KBM-7 (cell line): ENCODE data around the gene PARM1.
"Not testable (repeated sequence)": the region's sequence is repeated elsewhere in the genome, so short reads cannot be mapped to it uniquely, and the experiment has no call there.

ENCODE experiments used
- DNase-seq: peaks from one replicate; pipeline ENCODE4 v3.0.0-alpha.2; 2015
- in situ Hi-C: fragments of 300-500 bp; cut with MboI; formaldehyde crosslinking; loops from 2 replicates; pipeline ENCODE4 v1.14.3; 2020; ENCODE audit warnings: low sequenced_read_pairs, low pct_unique_long_range_greater_than_20kb, mixed read lengths

The PARM1 gene

GRCh38 chr4:74975082-74975481 is 42.2 kb downstream of the PARM1 start:
- in situ Hi-C loops = no loop called here
- no peak for DNase-seq

DNA sequence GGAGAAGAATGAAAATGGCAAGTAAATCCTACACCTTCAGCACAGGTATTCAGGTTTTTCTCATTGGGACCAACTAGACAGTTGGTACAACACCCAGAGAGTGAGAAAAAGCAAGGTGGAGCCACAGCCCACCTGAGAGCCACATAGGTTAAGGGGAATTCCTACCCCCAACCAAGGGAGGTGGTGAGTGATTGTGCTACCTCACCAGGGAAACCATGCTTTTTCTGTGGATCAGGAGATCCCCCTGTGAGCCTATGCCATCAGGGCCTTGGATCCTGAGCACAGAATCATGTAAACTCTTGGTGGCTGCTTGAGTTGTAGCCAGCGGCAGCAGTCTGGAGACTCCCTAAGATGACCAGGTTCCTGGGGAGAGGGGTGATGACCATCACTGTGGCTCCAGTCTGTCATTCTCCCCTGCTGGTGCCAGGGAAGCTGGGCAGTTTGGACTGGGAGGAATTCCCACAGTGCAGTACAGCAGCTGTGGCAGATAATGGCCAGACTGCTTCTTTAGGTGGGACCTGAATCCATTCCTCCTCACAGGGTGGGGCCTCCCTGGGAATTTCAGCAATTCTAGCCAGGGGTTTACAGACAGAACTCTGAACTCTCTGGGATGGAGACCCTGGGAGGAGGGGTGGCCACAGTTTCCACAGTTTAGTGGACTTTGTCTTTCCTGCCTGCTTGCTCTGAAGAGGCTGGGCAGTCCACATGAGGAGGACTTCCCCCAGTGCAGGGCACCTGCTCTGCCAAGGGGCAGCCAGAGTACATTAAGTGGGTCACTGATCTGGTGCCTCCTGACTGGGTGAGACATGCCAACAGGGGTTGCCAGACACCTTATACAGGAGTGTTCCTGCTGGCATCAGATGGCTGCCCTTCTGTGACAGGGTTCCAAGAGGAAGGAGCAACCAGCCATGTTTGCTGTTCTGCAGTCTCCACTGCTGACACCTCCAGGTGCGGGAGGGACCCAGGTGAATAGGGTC is 43.2 kb downstream of the PARM1 start:
- in situ Hi-C loops = no loop called here
- DNase-seq = no peak

DNA sequence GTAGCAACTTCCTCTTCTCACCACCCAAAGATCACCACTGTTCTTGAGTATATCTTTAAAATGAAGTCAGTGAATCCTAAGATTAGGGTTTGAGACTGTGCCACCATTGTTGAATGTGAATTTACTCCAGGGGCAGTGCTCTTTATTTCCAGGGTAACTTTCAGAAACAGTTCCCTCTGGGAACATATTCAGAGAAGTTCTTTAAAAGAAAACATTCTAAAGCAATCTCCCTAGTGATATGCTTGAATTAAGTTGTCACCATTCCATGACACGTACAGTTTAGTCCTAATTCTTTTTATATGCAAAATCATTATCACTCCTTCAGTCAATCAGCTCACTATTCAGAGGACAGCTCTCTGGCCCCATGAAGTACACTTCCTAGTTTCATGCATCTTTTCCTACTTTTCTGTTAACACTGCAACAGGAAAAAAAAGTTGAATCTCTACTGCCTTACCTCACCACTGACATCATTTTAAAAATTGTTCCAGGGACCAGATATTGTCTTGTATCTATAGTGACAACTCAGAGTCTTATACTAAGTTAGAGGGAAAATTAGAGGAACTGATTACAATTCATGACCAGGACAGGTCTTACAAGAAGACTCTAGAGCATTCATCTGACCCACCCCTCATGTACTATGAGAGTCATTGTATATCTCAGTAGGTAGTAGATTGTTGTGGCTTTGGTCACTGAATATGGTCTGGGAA is 49.8 kb downstream of the PARM1 start:
- DNase-seq = no peak
- in situ Hi-C loops = no loop called here

GRCh38 chr4:74983253-74983635 is 50.3 kb downstream of the PARM1 start:
- DNase-seq = no peak
- in situ Hi-C loops = no loop called here

GRCh38 chr4:74990276-74990875 is 57.5 kb downstream of the PARM1 start:
- no peak for DNase-seq
- in situ Hi-C loops = no loop called here

DNA sequence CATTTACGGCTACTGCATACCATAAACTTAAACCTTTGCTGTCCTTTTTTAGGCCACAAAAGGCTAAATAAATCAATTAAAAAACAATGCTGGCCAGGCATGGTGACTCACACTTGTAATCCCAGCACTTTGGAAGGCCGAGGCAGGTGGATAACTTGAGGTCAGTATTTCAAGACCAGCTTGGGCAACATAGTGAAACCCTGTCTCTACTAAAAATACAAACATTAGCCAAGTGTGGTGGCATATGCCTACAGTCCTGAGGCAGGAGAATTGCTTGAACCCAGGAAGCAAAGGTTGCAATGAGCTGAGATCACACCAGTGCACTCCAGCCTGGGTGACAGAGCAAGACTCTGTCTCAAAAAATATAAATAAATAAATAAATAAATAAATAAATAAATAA is 61.5 kb downstream of the PARM1 start:
- in situ Hi-C loops, DNase-seq: not testable (repeated sequence)

DNA sequence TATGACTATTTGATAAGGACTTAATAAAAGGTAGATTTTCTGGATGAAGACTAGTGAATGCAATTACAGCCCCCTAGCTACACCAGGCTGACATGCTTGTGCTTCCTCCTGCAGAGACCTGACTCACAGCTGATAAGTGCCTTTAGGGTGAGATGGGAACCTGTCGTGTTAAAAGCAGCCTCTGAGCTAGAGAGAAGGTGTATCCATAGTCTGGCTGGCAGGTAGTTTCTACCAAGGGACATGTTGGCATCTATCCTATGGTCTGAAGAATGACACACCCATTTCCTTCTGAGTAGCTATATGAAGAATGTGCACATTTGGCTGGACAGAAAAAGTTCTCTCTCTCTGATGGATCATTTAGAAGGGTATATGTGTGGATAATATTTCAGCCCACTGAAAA is 64.1 kb downstream of the PARM1 start:
- DNase-seq = no peak
- in situ Hi-C loops = no loop called here

DNA sequence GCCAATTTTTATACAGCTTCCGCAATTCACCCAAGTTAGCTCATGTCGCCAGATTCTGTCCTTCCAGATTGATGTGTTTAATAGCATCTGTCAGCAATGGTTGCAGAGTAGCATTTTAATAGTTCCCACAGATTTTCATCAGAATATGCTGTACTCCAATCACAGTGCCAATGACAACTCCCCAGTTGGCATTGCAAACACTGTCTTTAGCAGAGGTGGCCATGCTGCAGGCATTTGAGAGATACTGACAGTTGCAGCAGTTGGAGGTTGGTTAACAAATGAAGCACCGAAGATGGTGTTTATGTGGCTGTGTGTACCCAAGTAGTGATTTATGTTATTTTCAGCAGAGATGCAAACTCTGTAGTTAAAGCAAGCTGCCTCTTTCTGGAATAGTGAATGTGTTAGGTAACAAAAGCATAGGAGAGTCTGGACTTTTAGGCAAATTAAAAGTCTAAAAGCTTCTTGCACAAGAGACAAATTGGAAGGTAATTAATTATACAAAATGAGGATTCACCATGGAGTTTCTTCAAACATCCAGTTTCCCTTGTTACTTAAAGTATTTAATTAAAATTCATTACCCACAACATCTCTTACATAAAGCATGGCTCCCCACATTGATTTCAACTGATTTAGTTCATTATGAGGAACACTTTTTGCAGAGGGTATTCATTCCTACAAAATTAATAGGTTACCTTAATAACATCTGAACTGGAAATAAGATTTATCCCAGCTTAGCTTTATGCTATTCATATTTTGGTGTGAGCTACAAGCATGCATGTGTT is 65.2 kb downstream of the PARM1 start:
- DNase-seq = no peak
- in situ Hi-C loops = no loop called here

GRCh38 chr4:74999714-75000309 is 66.9 kb downstream of the PARM1 start:
- in situ Hi-C loops = no loop called here

GRCh38 chr4:75001871-75002270 is 69.0 kb downstream of the PARM1 start:
- in situ Hi-C loops = no loop called here
- no peak for DNase-seq

More at GRCh38 chr4:74999714-75000309, 66.9 kb downstream of the PARM1 start:
- DNase-seq = no peak

GRCh38 chr4:75002381-75002780 is 69.5 kb downstream of the PARM1 start:
- in situ Hi-C loops = no loop called here
- DNase-seq = no peak

GRCh38 chr4:75003979-75004378 is 71.1 kb downstream of the PARM1 start:
- no peak for DNase-seq
- in situ Hi-C loops = no loop called here

GRCh38 chr4:75004755-75005668 is 72.1 kb downstream of the PARM1 start:
- no peak for DNase-seq
- in situ Hi-C loops = no loop called here

GRCh38 chr4:75005727-75006126 is 72.8 kb downstream of the PARM1 start:
- DNase-seq = no peak
- in situ Hi-C loops = no loop called here

GRCh38 chr4:75007891-75008290 is 75.0 kb downstream of the PARM1 start:
- no peak for DNase-seq
- in situ Hi-C loops = no loop called here

GRCh38 chr4:75009138-75009537 is 76.2 kb downstream of the PARM1 start:
- no peak for DNase-seq

GRCh38 chr4:75011131-75011795 is 78.3 kb downstream of the PARM1 start:
- in situ Hi-C loops = no loop called here
- DNase-seq = no peak

More at GRCh38 chr4:75009138-75009537, 76.2 kb downstream of the PARM1 start:
- in situ Hi-C loops = no loop called here
